Astrocyte of the hippocampus (primary cell): ENCODE results near the gene ZFP82.

ENCODE experiments used
- DNase-seq: peaks from one replicate; pipeline ENCODE4 v3.0.0; 2011; ENCODE audit warnings: low read depth, low spot score

Gene ZFP82

GRCh38 chr19:36418287-36419001, at the start of gene ZFP82:
ZFP82 (minus strand) TSS chr19:36418644; CDS start chr19:36409789, 8,855 bp downstream.
- peak; percentile 93 for DNase-seq

GRCh38 chr19:36460046-36460445, 41.6 kb upstream of the ZFP82 start:
- peak; percentile 7 for DNase-seq

GRCh38 chr19:36456831-36457230, 38.4 kb upstream of the ZFP82 start:
- DNase-seq: no peak

GRCh38 chr19:36449059-36449670, 30.7 kb upstream of the ZFP82 start:
- DNase-seq: no peak

GRCh38 chr19:36441339-36441738, 22.9 kb upstream of the ZFP82 start:
- no peak for DNase-seq

- no peak for DNase-seq
Observed at GRCh38 chr19:36436531-36436930, 18.1 kb upstream of the ZFP82 start.

- no peak for DNase-seq
Observed at GRCh38 chr19:36423925-36424324, 5.5 kb upstream of the ZFP82 start.

- peak; percentile 14 for DNase-seq
Observed at GRCh38 chr19:36421749-36422481, 3.5 kb upstream of the ZFP82 start.

GRCh38 chr19:36420961-36421748, 2.7 kb upstream of the ZFP82 start:
- DNase-seq: peak; percentile 66

GRCh38 chr19:36417752-36418286, 625 bp downstream of the ZFP82 start:
- peak; percentile 11 for DNase-seq

- peak; percentile 7 for DNase-seq
Observed at GRCh38 chr19:36409841-36410240, 8.6 kb downstream of the ZFP82 start.

GRCh38 chr19:36408101-36408500, 10.3 kb downstream of the ZFP82 start:
- DNase-seq: no peak

GRCh38 chr19:36404498-36404897, 13.9 kb downstream of the ZFP82 start:
- DNase-seq: no peak

- DNase-seq: no peak
Observed at GRCh38 chr19:36401475-36401874, 17.0 kb downstream of the ZFP82 start.

GRCh38 chr19:36398571-36398970, 19.9 kb downstream of the ZFP82 start:
- no peak for DNase-seq

- DNase-seq: no peak
Observed at GRCh38 chr19:36392916-36393673, 25.3 kb downstream of the ZFP82 start.

GRCh38 chr19:36379510-36379819, 39.0 kb downstream of the ZFP82 start:
- DNase-seq: peak; percentile 0

GRCh38 chr19:36378625-36379509, 39.6 kb downstream of the ZFP82 start, which contains the start of gene ZFP14:
ZFP14 (minus strand) TSS chr19:36379201; CDS start chr19:36367892, 11,309 bp downstream.
- peak; percentile 97 for DNase-seq

- no peak for DNase-seq
Observed at GRCh38 chr19:36377541-36378178, 40.8 kb downstream of the ZFP82 start.
